Panc1 (cell line): ENCODE measurements around the gene PAK2. TPM values are rescaled to one million over a fixed set of nuclear protein-coding genes. Genes with fewer than 3 reads are reported as not detected.

ENCODE experiments used
- ATAC-seq: fragments of 200-7000 bp; cut with Tn5 transposase; 2 replicates; pipeline ENCODE4 v1.9.1; 2020; ENCODE audit warnings: mild to moderate bottlenecking, moderate library complexity
- BruUV-seq: library from RNA; stranded (reverse); fragments of 400-500 nt; replicated peaks from 2 replicates; lab custom pipeline; 2021; lab: Mats Ljungman, UMichigan
- CTCF ChIA-PET: fragments of 300-600 bp; sonication (Branson Sonifier 250); formaldehyde crosslinking; loops from one replicate; lab custom pipeline; 2022; ENCODE audit warnings: antibody characterized with exemption; lab: Charles Lee
- POLR2A ChIA-PET: fragments of 300-600 bp; sonication (Branson Sonifier 250); formaldehyde crosslinking; loops from one replicate; lab custom pipeline; 2022; ENCODE audit warnings: antibody characterized with exemption; lab: Charles Lee
- DNase-seq: peaks from one replicate; pipeline ENCODE4 v3.0.0-alpha.2; 2010; ENCODE audit warnings: low read depth, low spot score
- H3K27ac ChIP-seq: 2 replicates; pipeline ENCODE4 v1.5.1; 2011; ENCODE audit warnings: mild to moderate bottlenecking, low read length, inconsistent platforms
- H3K27me3 ChIP-seq: fragments of 200-500 bp; sonication (Bioruptor generic); 2 replicates; pipeline ENCODE4 v1.6.0; 2014; ENCODE audit warnings: low read length, inconsistent platforms; ENCODE audit not compliant: control insufficient read depth, insufficient read depth
- H3K36me3 ChIP-seq: fragments of 200-500 bp; sonication (Bioruptor generic); 2 replicates; pipeline ENCODE4 v1.5.1; 2014; ENCODE audit warnings: inconsistent platforms, mild to moderate bottlenecking, low read length, moderate library complexity; ENCODE audit not compliant: control insufficient read depth, insufficient read depth
- H3K4me1 ChIP-seq: 2 replicates; pipeline ENCODE4 v1.5.1; 2011; ENCODE audit warnings: inconsistent platforms, mild to moderate bottlenecking, low read length, moderate library complexity; ENCODE audit not compliant: control insufficient read depth, insufficient read depth
- H3K4me3 ChIP-seq, 2 experiments: 2 replicates each; pipeline ENCODE4 v1.5.1; 2011 to 2012; ENCODE audit warnings: low read depth in 2 of 2, low read length in 2 of 2, mild to moderate bottlenecking in 2 of 2, inconsistent platforms in 1 of 2, moderate library complexity in 1 of 2
- H3K9me3 ChIP-seq: fragments of 200-500 bp; sonication (Bioruptor generic); 2 replicates; pipeline ENCODE4 v1.5.1; 2014; ENCODE audit warnings: low read depth, mild to moderate bottlenecking, inconsistent platforms, low read length, moderate library complexity; ENCODE audit not compliant: control insufficient read depth, insufficient read depth
- POLR2AphosphoS5 ChIP-seq: IDR thresholded peaks from 2 replicates; pipeline ENCODE4 v1.6.1; 2012; ENCODE audit warnings: mild to moderate bottlenecking, low read depth, low read length, moderate library complexity
- SIN3A ChIP-seq: IDR thresholded peaks from 2 replicates; pipeline ENCODE4 v1.6.1; 2012; ENCODE audit warnings: low read depth, mild to moderate bottlenecking, low read length, moderate library complexity, borderline replicate concordance; ENCODE audit not compliant: insufficient read depth
- TCF7L2 ChIP-seq: IDR thresholded peaks from 2 replicates; pipeline ENCODE4 v1.6.1; 2011; ENCODE audit warnings: mild to moderate bottlenecking, low read depth, low read length, inconsistent platforms
- in situ Hi-C: cut with HindIII; loops from 2 replicates; pipeline ENCODE4 v1.10.0; 2016; ENCODE audit warnings: low sequenced_read_pairs, low pct_unique_long_range_greater_than_20kb
- intact Hi-C: fragments of 100-400 bp; cut with micrococcal nuclease; formaldehyde crosslinking; loops from one replicate; pipeline ENCODE4 v1.10.0; 2022; ENCODE audit not compliant: unreplicated experiment
- total RNA-seq: library from RNA; stranded (reverse); gene quantifications from one replicate; pipeline ENCODE4 v1.2.1, GENCODE V29; 2021; ENCODE audit not compliant: unreplicated experiment
- TF ChIP-seq, protein P1 (sequence below): fragments of 450-650 bp; IDR thresholded peaks from 2 replicates; pipeline ENCODE4 v1.5.1; 2017; ENCODE audit warnings: mild to moderate bottlenecking
- TF ChIP-seq, protein P2 (sequence below), 2 experiments: IDR thresholded peaks; 2 replicates each; pipeline ENCODE4 v1.6.1; 2011 to 2012; ENCODE audit warnings: low read depth in 2 of 2, control low read depth in 1 of 2, low read length in 1 of 2, mild to moderate bottlenecking in 1 of 2, moderate library complexity in 1 of 2; ENCODE audit not compliant: insufficient read depth in 1 of 2

The PAK2 gene
- total RNA-seq, 1 experiment from 2014 or later = 185 TPM

DNA sequence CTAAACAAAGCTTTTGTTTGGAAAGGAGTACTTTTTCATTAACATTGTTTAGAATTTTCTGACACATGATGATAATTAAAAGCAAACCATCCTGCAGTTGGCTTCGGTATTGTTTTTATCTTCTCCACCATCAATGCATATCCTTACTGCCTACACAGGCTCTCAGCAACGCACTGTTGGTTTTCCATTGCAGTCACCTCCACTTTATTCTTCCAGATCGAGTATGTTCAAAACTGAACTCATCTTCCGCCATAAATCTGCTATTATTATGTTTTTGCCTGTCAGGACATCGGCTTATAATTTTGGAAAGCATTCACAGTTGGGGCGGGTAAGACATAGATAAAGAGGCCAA, 127.5 kb downstream of the PAK2 start:
- ATAC-seq (peak; percentile 26), DNase-seq (no peak)
- BruUV-seq = TSS peak; percentile 96
- in situ Hi-C loops (no loop called here), intact Hi-C loops (no loop called here)
- Histone ChIP-seq H3K36me3 (no peaks in the 10 kb centered on the region; the same call in 1 of the 2 replicates), H3K27ac (peak overlapping the region; percentile 97), H3K27me3 (no peaks in the 10 kb centered on the region), H3K4me1 (peaks cover 14% of the 10 kb centered on the region), H3K9me3 (no peaks in the 10 kb centered on the region), H3K4me3 (peak overlapping the region; percentile 83 to 96)
- ChIA-PET CTCF (interaction anchor here (0.5 kb wide), 1 partner anchor 83 kb away, joined by 6 read pairs; no protein-coding TSS in a partner anchor), POLR2A (interaction anchor here (0.6 to 1.2 kb wide), 9 partner anchors 14 to 992 kb away, joined by 3 to 12 read pairs (median 5); no protein-coding TSS in a partner anchor)
- TF ChIP-seq, protein P1, sequence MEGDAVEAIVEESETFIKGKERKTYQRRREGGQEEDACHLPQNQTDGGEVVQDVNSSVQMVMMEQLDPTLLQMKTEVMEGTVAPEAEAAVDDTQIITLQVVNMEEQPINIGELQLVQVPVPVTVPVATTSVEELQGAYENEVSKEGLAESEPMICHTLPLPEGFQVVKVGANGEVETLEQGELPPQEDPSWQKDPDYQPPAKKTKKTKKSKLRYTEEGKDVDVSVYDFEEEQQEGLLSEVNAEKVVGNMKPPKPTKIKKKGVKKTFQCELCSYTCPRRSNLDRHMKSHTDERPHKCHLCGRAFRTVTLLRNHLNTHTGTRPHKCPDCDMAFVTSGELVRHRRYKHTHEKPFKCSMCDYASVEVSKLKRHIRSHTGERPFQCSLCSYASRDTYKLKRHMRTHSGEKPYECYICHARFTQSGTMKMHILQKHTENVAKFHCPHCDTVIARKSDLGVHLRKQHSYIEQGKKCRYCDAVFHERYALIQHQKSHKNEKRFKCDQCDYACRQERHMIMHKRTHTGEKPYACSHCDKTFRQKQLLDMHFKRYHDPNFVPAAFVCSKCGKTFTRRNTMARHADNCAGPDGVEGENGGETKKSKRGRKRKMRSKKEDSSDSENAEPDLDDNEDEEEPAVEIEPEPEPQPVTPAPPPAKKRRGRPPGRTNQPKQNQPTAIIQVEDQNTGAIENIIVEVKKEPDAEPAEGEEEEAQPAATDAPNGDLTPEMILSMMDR = no peak
- TF ChIP-seq, protein P2, sequence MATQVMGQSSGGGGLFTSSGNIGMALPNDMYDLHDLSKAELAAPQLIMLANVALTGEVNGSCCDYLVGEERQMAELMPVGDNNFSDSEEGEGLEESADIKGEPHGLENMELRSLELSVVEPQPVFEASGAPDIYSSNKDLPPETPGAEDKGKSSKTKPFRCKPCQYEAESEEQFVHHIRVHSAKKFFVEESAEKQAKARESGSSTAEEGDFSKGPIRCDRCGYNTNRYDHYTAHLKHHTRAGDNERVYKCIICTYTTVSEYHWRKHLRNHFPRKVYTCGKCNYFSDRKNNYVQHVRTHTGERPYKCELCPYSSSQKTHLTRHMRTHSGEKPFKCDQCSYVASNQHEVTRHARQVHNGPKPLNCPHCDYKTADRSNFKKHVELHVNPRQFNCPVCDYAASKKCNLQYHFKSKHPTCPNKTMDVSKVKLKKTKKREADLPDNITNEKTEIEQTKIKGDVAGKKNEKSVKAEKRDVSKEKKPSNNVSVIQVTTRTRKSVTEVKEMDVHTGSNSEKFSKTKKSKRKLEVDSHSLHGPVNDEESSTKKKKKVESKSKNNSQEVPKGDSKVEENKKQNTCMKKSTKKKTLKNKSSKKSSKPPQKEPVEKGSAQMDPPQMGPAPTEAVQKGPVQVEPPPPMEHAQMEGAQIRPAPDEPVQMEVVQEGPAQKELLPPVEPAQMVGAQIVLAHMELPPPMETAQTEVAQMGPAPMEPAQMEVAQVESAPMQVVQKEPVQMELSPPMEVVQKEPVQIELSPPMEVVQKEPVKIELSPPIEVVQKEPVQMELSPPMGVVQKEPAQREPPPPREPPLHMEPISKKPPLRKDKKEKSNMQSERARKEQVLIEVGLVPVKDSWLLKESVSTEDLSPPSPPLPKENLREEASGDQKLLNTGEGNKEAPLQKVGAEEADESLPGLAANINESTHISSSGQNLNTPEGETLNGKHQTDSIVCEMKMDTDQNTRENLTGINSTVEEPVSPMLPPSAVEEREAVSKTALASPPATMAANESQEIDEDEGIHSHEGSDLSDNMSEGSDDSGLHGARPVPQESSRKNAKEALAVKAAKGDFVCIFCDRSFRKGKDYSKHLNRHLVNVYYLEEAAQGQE (IDR thresholded peaks at IDR 0.05; ENCODE audit: insufficient read depth in 1 of 2, low read depth in 2 of 2, low read length in 1 of 2) = no peak
- no peak for TF ChIP-seq TCF7L2
- TF ChIP-seq POLR2AphosphoS5 = no peak
- TF ChIP-seq SIN3A = no peak

DNA sequence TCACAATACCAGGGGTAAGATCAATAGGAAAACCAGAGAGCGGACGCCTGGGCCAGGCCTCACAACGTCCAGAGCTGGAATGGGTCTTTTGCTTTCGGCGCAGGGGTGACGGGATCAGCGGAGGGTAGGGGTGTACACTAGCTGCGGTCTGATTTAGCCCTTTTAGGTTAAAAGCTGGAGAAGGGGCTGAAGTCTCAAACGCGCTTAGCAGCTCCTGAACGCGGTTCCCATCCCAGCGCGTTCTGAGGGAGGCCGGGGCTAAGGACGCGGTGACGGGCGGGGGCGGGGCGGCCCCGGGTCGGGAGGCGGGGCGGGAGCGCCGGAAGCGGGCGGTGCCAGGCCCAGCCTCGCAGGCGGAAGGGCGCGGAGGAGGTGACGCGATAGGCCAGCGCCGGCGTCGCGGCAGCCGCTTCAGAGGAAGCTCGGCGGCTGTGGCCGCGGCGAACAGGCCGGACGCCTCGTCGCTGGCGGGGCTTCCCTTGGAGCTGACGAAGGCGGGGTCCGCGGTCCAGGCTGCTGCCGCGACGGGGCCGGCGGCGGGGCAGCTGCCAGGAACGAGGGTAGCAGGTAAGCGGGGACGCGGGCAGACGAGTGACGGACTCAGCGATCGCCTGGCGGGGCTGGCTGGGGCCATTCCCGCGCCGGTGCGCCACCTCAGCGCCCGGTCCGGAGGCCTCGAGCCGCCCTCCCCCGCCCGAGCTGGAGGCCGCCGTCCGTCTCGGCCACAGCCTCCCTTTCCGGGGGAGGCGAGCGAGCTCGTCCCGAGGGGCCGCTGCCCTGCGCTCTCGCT, 128.0 kb downstream of the PAK2 start, which contains the start of gene SENP5:
TSS of gene SENP5 (plus strand) at position 414 of the 790 bp plus-strand sequence. CDS start 17,262 bp downstream, outside the sequence.
- TF ChIP-seq POLR2AphosphoS5 (peak; percentile 93), SIN3A (peak; percentile 95; the same call in 1 of the 2 replicates), TCF7L2 (peak; percentile 66; the same call in 1 of the 2 replicates)
- TF ChIP-seq, protein P2 (IDR thresholded peaks at IDR 0.05; ENCODE audit: insufficient read depth in 1 of 2, low read depth in 2 of 2, low read length in 1 of 2) = no peak; a peak in 1 of 4 replicates
- TF ChIP-seq, protein P1 = no peak
- DNase-seq (peak; percentile 33), ATAC-seq (peak; percentile 98)
- Histone ChIP-seq H3K4me1 (peaks cover 14% of the 10 kb centered on the region), H3K36me3 (no peaks in the 10 kb centered on the region; the same call in 1 of the 2 replicates), H3K27me3 (no peaks in the 10 kb centered on the region), H3K9me3 (no peaks in the 10 kb centered on the region), H3K4me3 (peak within 1 kb of the TSS; percentile 83 to 96), H3K27ac (peak within 1 kb of the TSS; percentile 97)
- intact Hi-C loops (no loop called here), in situ Hi-C loops (no loop called here)
- ChIA-PET CTCF (no interaction called here), POLR2A (interaction anchor here (0.6 to 1.2 kb wide), 9 partner anchors 14 to 992 kb away, joined by 3 to 12 read pairs (median 5); no protein-coding TSS in a partner anchor)
- no TSS peak for BruUV-seq
